ENCODE results near the gene DAZL. TPM values are rescaled to one million over a fixed set of nuclear protein-coding genes. Genes with fewer than 3 reads are reported as not detected.
"Not testable (repeated sequence)": the region's sequence is repeated elsewhere in the genome, so short reads cannot be mapped to it uniquely, and the experiment has no call there.

Gene DAZL
- total RNA-seq, 1 experiment from 2014 or later = 21.2 TPM

GRCh38 chr3:16618721-16619120, 13.5 kb upstream of the DAZL start:
- TF ChIP-seq, protein P1, sequence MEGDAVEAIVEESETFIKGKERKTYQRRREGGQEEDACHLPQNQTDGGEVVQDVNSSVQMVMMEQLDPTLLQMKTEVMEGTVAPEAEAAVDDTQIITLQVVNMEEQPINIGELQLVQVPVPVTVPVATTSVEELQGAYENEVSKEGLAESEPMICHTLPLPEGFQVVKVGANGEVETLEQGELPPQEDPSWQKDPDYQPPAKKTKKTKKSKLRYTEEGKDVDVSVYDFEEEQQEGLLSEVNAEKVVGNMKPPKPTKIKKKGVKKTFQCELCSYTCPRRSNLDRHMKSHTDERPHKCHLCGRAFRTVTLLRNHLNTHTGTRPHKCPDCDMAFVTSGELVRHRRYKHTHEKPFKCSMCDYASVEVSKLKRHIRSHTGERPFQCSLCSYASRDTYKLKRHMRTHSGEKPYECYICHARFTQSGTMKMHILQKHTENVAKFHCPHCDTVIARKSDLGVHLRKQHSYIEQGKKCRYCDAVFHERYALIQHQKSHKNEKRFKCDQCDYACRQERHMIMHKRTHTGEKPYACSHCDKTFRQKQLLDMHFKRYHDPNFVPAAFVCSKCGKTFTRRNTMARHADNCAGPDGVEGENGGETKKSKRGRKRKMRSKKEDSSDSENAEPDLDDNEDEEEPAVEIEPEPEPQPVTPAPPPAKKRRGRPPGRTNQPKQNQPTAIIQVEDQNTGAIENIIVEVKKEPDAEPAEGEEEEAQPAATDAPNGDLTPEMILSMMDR (conservative IDR thresholded peaks at IDR 0.05) = no peak
- Histone ChIP-seq H3K14ac (ENCODE audit: insufficient read depth, low read length) (no peak overlapping the region), H3K27me3 (ENCODE audit: insufficient read depth, low read length) (no peaks in the 10 kb centered on the region; the same call in 1 of the 2 replicates), H2AFZ (ENCODE audit: low read length) (no peak overlapping the region), H3K79me1 (ENCODE audit: insufficient read depth, low read depth, low read length, poor library complexity, severe bottlenecking) (no peaks in the 10 kb centered on the region), H2BK15ac (ENCODE audit: low read depth, low read length) (no peak overlapping the region), H3K4me1 (ENCODE audit: insufficient read depth, low read length) (no peaks in the 10 kb centered on the region), H3K4ac (ENCODE audit: low read depth, low read length) (no peak overlapping the region), H3K27ac (ENCODE audit: insufficient read length, low read depth, low read length) (no peak overlapping the region), H4K5ac (ENCODE audit: insufficient read length, low read depth, low read length) (no peak overlapping the region), H3K23me2 (ENCODE audit: insufficient read length, low read depth, low read length, poor library complexity, severe bottlenecking) (no peaks in the 10 kb centered on the region), H3K4me2 (ENCODE audit: insufficient read depth, insufficient read length, low read length) (no peak overlapping the region), H2BK12ac (ENCODE audit: insufficient read length, low read depth, low read length) (no peak overlapping the region), H2BK120ac (ENCODE audit: low read depth, low read length, poor library complexity, severe bottlenecking) (no peak overlapping the region), H3K9ac (ENCODE audit: extremely low read depth, insufficient read length, low read length) (no peak overlapping the region), H2BK20ac (ENCODE audit: low read depth, low read length, poor library complexity, severe bottlenecking) (no peak overlapping the region), H3K56ac (ENCODE audit: insufficient read length, low read depth, low read length) (no peak overlapping the region), H3T11ph (ENCODE audit: low read length) (no peak overlapping the region), H2AK5ac (ENCODE audit: insufficient read length, low read length) (no peak overlapping the region), H4K8ac (replicated peaks; ENCODE audit: insufficient read length, low read depth, low read length) (no peak overlapping the region), H3K23ac (ENCODE audit: insufficient read length, low read depth, low read length) (no peak overlapping the region), H3K79me2 (ENCODE audit: insufficient read depth, low read length) (no peaks in the 10 kb centered on the region), H4K20me1 (ENCODE audit: control insufficient read depth, insufficient read depth, insufficient read length) (no peaks in the 10 kb centered on the region), H3K18ac (ENCODE audit: insufficient read length, low read depth, low read length) (no peak overlapping the region), H4K91ac (ENCODE audit: insufficient read length, low read depth, low read length) (no peak overlapping the region), H2BK5ac (ENCODE audit: insufficient read length, low read length) (no peak overlapping the region), H3K9me3 (ENCODE audit: control insufficient read depth, low read depth, low read length) (peaks cover 7% of the 10 kb centered on the region)
- peaks cover 26 to 32% of the 10 kb centered on the region in 2 experiments for H3K9me3 Mint-ChIP-seq
- peaks cover 6% of the 10 kb centered on the region in 2 experiments for H3K4me1 Mint-ChIP-seq
- peaks cover 4% of the 10 kb centered on the region for H3K27me3 Mint-ChIP-seq (ENCODE audit: low read depth)
- H3K4me3 Mint-ChIP-seq = no peak overlapping the region
- H3K27ac Mint-ChIP-seq = no peak overlapping the region
- no peak for DNase-seq
- H3K36me3 Mint-ChIP-seq (ENCODE audit: insufficient read depth in 1 of 3, low read depth in 3 of 3) = peaks cover 20 to 71% (median 56%) of the 10 kb centered on the region in 3 experiments

GRCh38 chr3:16617155-16617554, 11.9 kb upstream of the DAZL start:
- not testable (repeated sequence) for H3K79me1 ChIP-seq (ENCODE audit: insufficient read depth, low read depth, low read length, poor library complexity, severe bottlenecking); H3K4me2 ChIP-seq (ENCODE audit: insufficient read depth, insufficient read length, low read length); H3K14ac ChIP-seq (ENCODE audit: insufficient read depth, low read length); H3K79me2 ChIP-seq (ENCODE audit: insufficient read depth, low read length); H3K27ac Mint-ChIP-seq; H4K5ac ChIP-seq (ENCODE audit: insufficient read length, low read depth, low read length); H2BK12ac ChIP-seq (ENCODE audit: insufficient read length, low read depth, low read length); H2BK120ac ChIP-seq (ENCODE audit: low read depth, low read length, poor library complexity, severe bottlenecking); H2BK15ac ChIP-seq (ENCODE audit: low read depth, low read length); H3K27me3 Mint-ChIP-seq (ENCODE audit: low read depth); H3K27me3 ChIP-seq (ENCODE audit: insufficient read depth, low read length); H3K56ac ChIP-seq (ENCODE audit: insufficient read length, low read depth, low read length); H3K4me1 ChIP-seq (ENCODE audit: insufficient read depth, low read length); H3K4ac ChIP-seq (ENCODE audit: low read depth, low read length); H3K18ac ChIP-seq (ENCODE audit: insufficient read length, low read depth, low read length); H3K27ac ChIP-seq (ENCODE audit: insufficient read length, low read depth, low read length); H2AK5ac ChIP-seq (ENCODE audit: insufficient read length, low read length); H2BK20ac ChIP-seq (ENCODE audit: low read depth, low read length, poor library complexity, severe bottlenecking); H4K20me1 ChIP-seq (ENCODE audit: control insufficient read depth, insufficient read depth, insufficient read length); H2BK5ac ChIP-seq (ENCODE audit: insufficient read length, low read length); DNase-seq; H3K9ac ChIP-seq (ENCODE audit: extremely low read depth, insufficient read length, low read length); H3K9me3 ChIP-seq (ENCODE audit: control insufficient read depth, low read depth, low read length); H4K91ac ChIP-seq (ENCODE audit: insufficient read length, low read depth, low read length); H3K23me2 ChIP-seq (ENCODE audit: insufficient read length, low read depth, low read length, poor library complexity, severe bottlenecking); H2AFZ ChIP-seq (ENCODE audit: low read length); H3K23ac ChIP-seq (ENCODE audit: insufficient read length, low read depth, low read length); H3K4me3 Mint-ChIP-seq; H3T11ph ChIP-seq (ENCODE audit: low read length); H4K8ac ChIP-seq (replicated peaks; ENCODE audit: insufficient read length, low read depth, low read length)
- no CpG with 5 or more reads among the region's 3 CpGs for WGBS (ENCODE audit: extremely low coverage, insufficient read length, low lambda C conversion rate)
- Mint-ChIP-seq H3K4me1 (peaks cover 9 to 10% of the 10 kb centered on the region in 2 experiments), H3K36me3 (ENCODE audit: insufficient read depth in 1 of 3, low read depth in 3 of 3) (peaks cover 20 to 66% (median 52%) of the 10 kb centered on the region in 3 experiments), H3K9me3 (peaks cover 26 to 32% of the 10 kb centered on the region in 2 experiments)

Data from H9 (cell line).